WERI-Rb-1 (cell line): ENCODE results near the gene SHISA7.
A peak's percentile ranks its signal among the peaks of the same experiment; 100 is the strongest.

Source experiments
- DNase-seq: peaks from one replicate; pipeline ENCODE4 v3.0.0-alpha.2; 2020
- H3K27ac ChIP-seq: fragments of 250-450 bp; sonication (Bioruptor Pico); 2 replicates; pipeline ENCODE4 v1.5.1; 2020; ENCODE audit warnings: mild to moderate bottlenecking, moderate library complexity
- H3K27me3 ChIP-seq: fragments of 250-450 bp; sonication (Bioruptor Pico); 2 replicates; pipeline ENCODE4 v1.5.1; 2021; ENCODE audit warnings: mild to moderate bottlenecking, low read depth, moderate library complexity; ENCODE audit not compliant: insufficient read depth, severe bottlenecking
- H3K36me3 ChIP-seq: fragments of 250-450 bp; sonication (Bioruptor Pico); 2 replicates; pipeline ENCODE4 v1.5.1; 2020; ENCODE audit warnings: mild to moderate bottlenecking, moderate library complexity
- H3K4me3 ChIP-seq: 2 replicates; pipeline ENCODE4 v1.5.1; 2011; ENCODE audit warnings: low read depth, mild to moderate bottlenecking, control low read depth, low read length
- H3K9me3 ChIP-seq: fragments of 250-450 bp; sonication (Bioruptor Pico); 2 replicates; pipeline ENCODE4 v1.5.1; 2021; ENCODE audit warnings: mild to moderate bottlenecking, moderate library complexity; ENCODE audit not compliant: severe bottlenecking
- TF ChIP-seq, protein P1 (sequence below): IDR thresholded peaks from 2 replicates; pipeline ENCODE4 v1.5.1; 2011; ENCODE audit warnings: low read depth, mild to moderate bottlenecking, control low read depth, inconsistent platforms, low read length

Gene SHISA7

DNA sequence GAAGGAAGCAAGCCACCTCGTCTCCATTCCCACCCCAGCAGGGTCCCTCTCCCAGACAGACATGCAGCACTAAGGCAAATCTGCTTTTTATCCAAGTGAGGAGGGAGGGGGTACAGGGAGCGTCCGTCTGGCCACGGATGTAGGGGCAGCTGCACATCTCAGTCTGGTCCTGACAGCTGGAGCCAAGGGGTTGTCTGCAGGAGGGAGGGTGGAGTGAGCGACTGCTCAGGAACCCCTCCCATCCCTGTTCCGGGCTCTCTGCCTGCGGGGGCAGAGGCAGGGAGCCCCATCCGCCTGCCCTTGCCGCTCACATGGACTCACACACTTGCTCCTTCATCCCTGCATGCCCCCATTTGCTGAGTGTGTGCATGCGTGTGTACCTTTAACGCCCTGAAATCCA, 63.9 kb downstream of the SHISA7 start:
- TF ChIP-seq, protein P1, sequence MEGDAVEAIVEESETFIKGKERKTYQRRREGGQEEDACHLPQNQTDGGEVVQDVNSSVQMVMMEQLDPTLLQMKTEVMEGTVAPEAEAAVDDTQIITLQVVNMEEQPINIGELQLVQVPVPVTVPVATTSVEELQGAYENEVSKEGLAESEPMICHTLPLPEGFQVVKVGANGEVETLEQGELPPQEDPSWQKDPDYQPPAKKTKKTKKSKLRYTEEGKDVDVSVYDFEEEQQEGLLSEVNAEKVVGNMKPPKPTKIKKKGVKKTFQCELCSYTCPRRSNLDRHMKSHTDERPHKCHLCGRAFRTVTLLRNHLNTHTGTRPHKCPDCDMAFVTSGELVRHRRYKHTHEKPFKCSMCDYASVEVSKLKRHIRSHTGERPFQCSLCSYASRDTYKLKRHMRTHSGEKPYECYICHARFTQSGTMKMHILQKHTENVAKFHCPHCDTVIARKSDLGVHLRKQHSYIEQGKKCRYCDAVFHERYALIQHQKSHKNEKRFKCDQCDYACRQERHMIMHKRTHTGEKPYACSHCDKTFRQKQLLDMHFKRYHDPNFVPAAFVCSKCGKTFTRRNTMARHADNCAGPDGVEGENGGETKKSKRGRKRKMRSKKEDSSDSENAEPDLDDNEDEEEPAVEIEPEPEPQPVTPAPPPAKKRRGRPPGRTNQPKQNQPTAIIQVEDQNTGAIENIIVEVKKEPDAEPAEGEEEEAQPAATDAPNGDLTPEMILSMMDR: no peak
- H3K4me3 ChIP-seq: no peak overlapping the region
- H3K27ac ChIP-seq: peak overlapping the region; percentile 73
- DNase-seq: peak; percentile 85
- H3K36me3 ChIP-seq: no peaks in the 10 kb centered on the region
- H3K9me3 ChIP-seq: no peaks in the 10 kb centered on the region
- no peaks in the 10 kb centered on the region for H3K27me3 ChIP-seq
